GM23248 (cell line): ENCODE measurements around the gene REXO1.

Experiments used
- EZH2 ChIP-seq: fragments of 200-600 bp; sonication (generic); IDR thresholded peaks from 2 replicates; pipeline ENCODE4 v1.6.1; 2018; ENCODE audit warnings: antibody characterized with exemption, mild to moderate bottlenecking; ENCODE audit not compliant: insufficient read depth, poor library complexity, severe bottlenecking
- EZH2phosphoT487 ChIP-seq: fragments of 200-600 bp; sonication (generic); IDR thresholded peaks from 2 replicates; pipeline ENCODE4 v1.6.1; 2018; ENCODE audit warnings: antibody characterized with exemption, moderate library complexity, mild to moderate bottlenecking, low read depth; ENCODE audit not compliant: insufficient read depth

- TF ChIP-seq EZH2, result no peak
- TF ChIP-seq EZH2phosphoT487, result no peak
Measured at GRCh38 chr19:1826557-1827521, 21.4 kb downstream of the REXO1 start.
